ENCODE results near the gene KRTAP9-7.
"Not testable (repeated sequence)": the region's sequence is repeated elsewhere in the genome, so short reads cannot be mapped to it uniquely, and the experiment has no call there.

KRTAP9-7 gene, protein sequence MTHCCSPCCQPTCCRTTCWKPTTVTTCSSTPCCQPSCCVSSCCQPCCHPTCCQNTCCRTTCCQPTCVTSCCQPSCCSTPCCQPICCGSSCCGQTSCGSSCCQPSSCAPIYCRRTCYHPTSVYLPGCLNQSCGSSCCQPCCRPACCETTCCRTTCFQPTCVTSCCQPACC

DNA sequence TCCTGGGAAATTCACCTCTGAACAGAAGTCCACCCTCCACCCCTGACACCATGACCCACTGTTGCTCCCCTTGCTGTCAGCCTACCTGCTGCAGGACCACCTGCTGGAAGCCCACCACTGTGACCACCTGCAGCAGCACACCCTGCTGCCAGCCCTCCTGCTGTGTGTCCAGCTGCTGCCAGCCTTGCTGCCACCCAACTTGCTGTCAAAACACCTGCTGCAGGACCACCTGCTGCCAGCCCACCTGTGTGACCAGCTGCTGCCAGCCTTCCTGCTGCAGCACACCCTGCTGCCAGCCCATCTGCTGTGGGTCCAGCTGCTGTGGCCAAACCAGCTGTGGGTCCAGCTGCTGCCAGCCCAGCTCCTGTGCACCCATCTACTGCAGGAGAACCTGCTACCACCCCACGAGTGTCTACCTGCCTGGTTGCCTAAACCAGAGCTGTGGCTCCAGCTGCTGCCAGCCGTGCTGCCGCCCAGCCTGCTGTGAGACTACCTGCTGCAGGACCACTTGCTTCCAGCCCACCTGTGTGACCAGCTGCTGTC, at the start of gene KRTAP9-7:
TSS of gene KRTAP9-7 (plus strand) at position 51 of the 543 bp plus-strand sequence. CDS start at position 51, 0 bp downstream.
- DNase-seq (ENCODE audit: low read depth): not testable (repeated sequence)

DNA sequence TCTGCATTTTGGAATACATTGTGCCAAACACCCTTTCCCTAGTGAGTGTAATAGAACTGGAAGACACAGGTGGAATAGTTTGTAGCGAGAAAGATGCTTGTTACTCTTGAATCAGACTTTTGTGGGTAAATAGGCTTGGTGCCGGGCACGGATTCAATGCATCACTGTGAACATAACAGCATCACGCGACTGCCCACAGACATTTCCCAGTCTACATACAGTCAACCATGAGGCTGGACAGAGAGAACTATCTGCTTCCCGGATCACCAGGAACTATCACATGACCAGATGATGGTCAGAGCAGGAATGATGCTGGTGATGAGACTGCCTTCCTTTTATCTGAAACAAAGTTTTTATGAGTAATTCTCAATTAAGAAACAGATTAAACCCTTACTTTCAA, 49.4 kb upstream of the KRTAP9-7 start:
- DNase-seq (ENCODE audit: low read depth): no peak

DNA sequence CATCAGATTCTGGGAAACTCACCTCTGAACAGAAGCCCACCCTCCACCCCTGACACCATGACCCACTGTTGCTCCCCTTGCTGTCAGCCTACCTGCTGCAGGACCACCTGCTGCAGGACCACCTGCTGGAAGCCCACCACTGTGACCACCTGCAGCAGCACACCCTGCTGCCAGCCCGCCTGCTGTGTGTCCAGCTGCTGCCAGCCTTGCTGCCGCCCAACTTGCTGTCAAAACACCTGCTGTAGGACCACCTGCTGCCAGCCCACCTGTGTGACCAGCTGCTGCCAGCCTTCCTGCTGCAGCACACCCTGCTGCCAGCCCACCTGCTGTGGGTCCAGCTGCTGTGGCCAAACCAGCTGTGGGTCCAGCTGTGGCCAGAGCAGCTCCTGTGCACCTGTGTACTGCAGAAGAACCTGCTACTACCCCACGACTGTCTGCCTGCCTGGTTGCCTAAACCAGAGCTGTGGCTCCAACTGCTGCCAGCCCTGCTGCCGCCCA, 48.9 kb upstream of the KRTAP9-7 start, which contains the start of gene KRTAP9-2:
TSS of gene KRTAP9-2 (plus strand) at position 51 of the 498 bp plus-strand sequence. CDS start at position 58, 7 bp downstream.
- not testable (repeated sequence) for DNase-seq (ENCODE audit: low read depth)

DNA sequence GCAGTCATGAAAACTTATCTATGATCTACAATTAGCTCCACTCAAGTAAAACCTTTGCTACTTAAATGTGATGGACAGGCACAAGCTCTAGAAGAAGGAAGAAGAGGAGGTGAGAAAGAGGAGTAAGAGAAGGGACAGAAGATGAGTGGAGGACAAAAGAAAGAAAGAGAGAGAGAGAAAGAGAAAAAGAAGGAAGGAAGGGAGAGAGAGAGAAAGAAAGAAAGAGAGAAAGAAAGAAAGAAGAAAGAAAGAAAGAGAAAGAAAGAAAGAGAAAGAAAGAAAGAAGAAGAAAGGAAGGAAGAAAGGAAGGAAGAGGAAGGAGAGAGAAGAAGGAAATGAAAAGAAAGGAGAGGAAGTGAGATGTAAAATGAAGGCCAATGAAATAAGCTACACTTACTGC, 45.4 kb upstream of the KRTAP9-7 start:
- no peak for DNase-seq (ENCODE audit: low read depth)

DNA sequence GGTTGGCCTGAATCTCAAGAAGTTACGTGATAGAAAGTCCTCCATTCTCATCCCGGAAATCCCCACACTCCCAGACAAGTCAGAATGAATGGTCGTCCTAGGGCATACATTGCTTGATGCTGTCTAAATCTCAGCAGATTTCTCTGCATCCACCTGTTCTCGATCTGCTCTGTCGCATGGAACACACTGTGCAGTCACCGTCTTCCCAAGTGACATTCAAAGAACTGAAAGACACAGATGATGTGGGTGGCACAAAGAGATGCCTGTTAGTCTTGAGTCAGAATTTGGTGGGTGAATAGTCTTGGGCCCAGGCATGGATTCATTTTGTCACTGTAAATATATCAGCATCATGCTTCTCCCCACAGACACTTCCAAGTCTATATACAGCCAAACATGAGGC, 43.8 kb upstream of the KRTAP9-7 start:
- DNase-seq (ENCODE audit: low read depth): no peak

DNA sequence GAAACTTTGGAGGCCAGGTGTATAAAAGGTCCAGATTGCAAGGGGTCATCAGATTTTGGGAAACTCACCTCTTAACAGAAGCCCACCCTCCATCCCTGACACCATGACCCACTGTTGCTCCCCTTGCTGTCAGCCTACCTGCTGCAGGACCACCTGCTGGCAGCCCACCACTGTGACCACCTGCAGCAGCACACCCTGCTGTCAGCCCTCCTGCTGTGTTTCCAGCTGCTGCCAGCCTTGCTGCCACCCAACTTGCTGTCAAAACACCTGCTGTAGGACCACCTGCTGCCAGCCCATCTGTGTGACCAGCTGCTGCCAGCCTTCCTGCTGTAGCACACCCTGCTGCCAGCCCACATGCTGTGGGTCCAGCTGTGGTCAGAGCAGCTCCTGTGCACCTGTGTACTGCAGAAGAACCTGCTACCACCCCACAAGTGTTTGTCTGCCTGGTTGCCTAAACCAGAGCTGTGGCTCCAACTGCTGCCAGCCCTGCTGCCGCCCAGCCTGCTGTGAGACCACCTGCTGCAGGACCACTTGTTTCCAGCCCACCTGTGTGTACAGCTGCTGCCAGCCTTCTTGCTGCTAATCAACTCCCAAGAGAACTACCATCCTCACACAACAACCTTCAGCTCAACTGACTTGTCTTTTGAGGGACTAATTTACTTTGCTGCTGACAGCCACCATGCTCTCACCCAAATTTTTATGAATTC, 42.9 kb upstream of the KRTAP9-7 start, which contains the start of gene KRTAP9-3:
TSS of gene KRTAP9-3 (plus strand) at position 51 of the 707 bp plus-strand sequence. CDS start at position 104, 53 bp downstream.
- DNase-seq (ENCODE audit: low read depth): not testable (repeated sequence)

DNA sequence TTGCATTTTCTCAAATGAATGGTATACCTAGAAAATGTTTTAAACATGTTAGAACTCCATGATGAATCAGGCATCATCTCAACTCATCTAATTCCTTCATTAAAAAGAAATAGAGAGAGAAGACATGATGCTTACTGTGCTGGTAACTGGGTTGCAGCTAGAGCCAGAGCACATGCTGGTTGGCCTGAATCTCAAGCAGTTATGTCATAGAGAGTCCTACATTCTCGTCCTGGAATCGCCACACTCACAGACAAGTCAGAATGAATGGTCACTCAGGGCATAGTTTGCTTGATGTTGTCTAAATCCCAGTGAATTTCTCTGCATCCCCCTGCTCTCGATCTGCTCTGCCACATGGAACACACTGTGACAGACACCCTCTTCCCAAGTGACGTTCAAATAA, 38.4 kb upstream of the KRTAP9-7 start:
- DNase-seq (ENCODE audit: low read depth): not testable (repeated sequence)

DNA sequence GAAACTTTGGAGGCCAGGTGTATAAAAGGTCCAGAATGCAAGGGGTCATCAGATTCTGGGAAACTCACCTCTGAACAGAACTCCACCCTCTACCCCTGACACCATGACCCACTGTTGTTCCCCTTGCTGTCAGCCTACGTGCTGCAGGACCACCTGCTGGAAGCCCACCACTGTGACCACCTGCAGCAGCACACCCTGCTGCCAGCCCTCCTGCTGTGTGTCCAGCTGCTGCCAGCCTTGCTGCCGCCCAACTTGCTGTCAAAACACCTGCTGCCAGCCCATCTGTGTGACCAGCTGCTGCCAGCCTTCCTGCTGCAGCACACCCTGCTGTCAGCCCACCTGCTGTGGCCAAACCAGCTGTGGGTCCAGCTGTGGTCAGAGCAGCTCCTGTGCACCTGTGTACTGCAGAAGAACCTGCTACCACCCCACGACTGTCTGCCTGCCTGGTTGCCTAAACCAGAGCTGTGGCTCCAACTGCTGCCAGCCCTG, 37.5 kb upstream of the KRTAP9-7 start, which contains the start of gene KRTAP9-8:
TSS of gene KRTAP9-8 (plus strand) at position 51 of the 489 bp plus-strand sequence. CDS start at position 104, 53 bp downstream.
- DNase-seq (ENCODE audit: low read depth): not testable (repeated sequence)

DNA sequence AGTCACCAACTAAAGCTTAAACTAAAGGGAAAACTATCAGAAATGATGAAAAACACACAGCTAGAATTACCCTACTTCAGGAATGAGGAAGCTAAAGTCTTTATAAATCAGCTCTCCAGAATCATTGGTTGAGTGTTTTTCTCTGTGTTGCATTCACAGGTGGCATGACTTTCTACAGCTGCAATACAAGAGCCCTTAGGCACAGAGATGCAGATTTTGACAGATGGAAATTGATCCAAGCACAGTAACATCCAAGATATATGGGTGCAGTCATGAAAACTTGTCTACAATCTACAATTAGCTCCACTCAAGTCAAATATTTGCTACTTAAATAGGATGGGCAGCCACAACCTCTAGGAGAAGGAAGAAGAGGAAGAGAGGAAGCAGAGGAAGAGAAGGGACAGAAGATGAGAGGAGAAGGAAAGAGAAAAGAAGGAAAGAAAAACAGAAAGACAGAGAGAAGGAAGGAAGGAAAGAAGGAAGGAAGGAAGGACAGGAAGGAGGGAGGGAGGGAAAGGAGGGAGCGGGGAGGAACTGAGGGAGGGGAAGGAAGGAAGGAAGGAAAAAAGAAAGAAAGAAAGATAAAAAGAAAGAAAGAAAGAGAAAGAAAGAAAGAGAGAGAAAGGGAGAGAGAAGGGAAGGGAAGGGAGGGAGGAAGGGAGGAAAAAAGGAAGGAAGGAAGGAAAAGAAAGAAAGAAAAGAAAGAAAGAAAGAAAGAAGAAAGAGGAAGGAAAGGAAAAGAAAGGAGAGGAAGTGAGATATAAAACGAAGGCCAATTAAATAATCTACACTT, 28.3 kb upstream of the KRTAP9-7 start:
- not testable (repeated sequence) for DNase-seq (ENCODE audit: low read depth)

DNA sequence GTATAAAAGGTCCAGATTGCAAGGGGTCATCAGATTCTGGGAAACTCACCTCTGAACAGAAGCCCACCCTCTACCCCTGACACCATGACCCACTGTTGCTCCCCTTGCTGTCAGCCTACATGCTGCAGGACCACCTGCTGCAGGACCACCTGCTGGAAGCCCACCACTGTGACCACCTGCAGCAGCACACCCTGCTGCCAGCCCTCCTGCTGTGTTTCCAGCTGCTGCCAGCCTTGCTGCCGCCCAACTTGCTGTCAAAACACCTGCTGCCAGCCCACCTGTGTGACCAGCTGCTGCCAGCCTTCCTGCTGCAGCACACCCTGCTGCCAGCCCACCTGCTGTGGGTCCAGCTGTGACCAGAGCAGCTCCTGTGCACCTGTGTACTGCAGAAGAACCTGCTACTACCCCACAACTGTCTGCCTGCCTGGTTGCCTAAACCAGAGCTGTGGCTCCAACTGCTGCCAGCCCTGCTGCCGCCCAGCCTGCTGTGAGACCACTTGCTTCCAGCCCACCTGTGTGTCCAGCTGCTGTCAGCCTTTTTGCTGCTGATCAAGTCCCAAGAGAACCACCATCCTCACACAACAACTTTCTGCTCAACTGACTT, 25.8 kb upstream of the KRTAP9-7 start, which contains the start of gene KRTAP9-4:
TSS of gene KRTAP9-4 (plus strand) at position 51 of the 604 bp plus-strand sequence. CDS start at position 85, 34 bp downstream.
- DNase-seq (ENCODE audit: low read depth): not testable (repeated sequence)

DNA sequence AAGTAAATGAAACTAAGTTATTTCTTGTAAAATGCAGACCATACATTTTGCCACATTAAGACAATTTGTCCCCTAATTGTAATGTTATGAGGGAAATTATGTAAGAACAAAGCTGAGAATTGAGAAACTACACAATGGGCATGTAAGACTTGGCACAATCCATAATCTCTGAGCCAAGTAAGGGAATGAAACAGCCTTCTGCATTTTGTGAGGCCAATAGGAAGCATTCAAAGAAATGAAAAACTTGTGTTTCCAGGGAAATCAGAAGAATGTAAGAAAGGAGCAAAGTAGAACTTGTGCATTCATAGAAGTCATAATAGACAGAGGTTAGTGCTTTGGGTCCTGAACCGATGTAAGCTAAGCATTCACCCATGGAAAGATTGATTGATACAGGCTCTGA, 24.2 kb upstream of the KRTAP9-7 start:
- peak; percentile 55 for DNase-seq (ENCODE audit: low read depth)

DNA sequence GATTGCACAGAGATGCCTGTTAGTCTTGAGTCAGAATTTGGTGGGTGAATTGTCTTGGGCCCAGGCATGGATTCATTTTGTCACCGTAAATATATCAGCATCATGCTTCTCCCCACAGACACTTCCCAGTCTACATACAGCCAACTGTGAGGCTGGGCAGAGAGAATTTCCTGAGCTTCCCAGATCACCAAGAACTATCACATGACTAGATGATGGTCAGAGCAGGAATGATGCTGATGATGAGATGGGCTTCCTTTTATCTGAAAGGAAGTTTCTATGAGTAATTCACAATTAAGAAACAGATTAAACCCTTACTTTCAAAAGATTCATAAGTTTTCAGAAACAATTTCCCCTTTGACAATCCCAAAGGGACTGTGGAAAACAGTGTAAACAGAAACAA, 20.6 kb upstream of the KRTAP9-7 start:
- no peak for DNase-seq (ENCODE audit: low read depth)

DNA sequence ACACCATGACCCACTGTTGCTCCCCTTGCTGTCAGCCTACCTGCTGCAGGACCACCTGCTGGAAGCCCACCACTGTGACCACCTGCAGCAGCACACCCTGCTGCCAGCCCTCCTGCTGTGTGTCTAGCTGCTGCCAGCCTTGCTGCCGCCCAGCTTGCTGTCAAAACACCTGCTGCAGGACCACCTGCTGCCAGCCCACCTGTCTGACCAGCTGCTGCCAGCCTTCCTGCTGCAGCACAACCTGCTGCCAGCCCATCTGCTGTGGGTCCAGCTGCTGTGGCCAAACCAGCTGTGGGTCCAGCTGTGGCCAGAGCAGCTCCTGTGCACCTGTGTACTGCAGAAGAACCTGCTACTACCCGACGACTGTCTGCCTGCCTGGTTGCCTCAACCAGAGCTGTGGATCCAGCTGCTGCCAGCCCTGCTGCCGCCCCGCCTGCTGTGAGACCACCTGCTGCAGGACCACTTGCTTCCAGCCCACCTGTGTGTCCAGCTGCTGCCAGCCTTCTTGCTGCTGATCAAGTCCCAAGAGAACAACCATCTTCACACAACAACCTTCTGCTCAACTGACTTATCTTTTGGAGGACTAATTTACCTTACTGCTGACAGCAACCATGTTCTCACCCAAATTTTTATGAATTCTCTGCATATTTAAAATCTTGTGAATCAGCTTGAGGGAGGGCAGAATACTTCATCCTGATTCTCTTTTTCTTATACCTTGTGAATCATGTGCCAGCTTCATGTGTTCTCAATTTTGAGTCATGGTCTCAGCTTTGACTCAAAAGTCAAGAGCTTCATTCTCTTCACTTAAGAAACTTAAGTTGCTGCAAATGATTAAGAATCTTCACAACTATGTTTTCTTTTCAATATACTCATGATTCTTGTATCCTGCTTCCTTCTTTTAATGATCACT, 19.9 kb upstream of the KRTAP9-7 start, which contains the start of gene KRTAP9-9:
TSS of gene KRTAP9-9 (plus strand) at position 4 of the 910 bp plus-strand sequence.
- peak; percentile 9 for DNase-seq (ENCODE audit: low read depth)

DNA sequence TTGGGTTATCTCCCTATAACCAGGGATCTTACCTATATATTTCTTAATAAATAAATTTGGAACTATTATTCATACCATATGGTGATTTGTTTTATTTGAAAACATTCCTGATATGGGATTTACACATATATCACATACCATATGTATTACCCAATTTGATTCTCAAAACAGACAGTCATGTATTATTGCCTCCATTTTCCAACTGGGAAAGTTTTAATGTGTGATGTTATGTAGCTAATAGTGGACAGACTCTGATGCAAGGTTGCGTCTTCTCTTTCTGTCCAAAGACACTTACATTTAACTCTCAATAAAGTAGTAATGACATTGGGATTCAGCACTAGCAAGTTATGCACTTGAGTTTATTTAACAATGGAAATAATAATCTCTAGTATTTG, 19.2 kb upstream of the KRTAP9-7 start:
- peak; percentile 9 for DNase-seq (ENCODE audit: low read depth)

DNA sequence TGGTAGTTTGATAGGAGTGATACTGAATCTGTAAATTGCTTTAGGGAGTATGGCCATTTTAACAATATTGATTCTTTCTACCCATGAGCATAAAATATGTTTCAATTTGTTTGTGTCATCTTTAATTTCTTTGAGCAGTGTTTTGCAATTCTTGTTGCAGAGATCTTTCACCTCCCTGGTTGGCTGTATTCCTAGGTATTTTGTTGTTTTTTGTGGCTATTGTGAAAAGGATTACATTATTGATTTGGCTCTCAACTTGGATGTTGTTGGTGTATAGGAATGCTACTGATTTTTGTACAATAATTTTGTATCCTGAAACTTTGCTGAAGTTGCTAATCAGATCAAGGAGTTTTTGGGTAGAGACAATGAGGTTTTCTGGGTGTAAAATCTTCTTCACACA, 17.1 kb upstream of the KRTAP9-7 start:
- DNase-seq (ENCODE audit: low read depth): peak; percentile 76

DNA sequence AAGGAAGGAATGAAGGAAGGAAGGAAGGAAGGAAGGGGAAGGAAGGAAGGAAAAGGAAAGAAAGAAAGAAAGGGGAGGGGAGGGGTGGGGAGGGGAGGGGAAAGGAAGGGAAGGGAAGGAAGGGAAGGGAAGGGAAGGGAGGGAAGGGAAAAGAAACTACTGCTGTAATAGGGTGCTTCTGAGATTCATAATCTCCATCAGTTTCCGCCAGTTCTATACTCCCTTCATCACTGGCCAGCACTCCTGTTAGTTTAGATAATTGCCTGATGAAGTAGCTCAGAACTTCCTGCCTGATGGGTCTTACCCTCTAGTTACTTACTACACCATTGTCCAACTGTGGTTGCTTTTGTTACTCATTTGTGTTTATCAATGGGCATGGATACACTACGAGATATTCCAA, 12.3 kb upstream of the KRTAP9-7 start:
- DNase-seq (ENCODE audit: low read depth): peak; percentile 0

DNA sequence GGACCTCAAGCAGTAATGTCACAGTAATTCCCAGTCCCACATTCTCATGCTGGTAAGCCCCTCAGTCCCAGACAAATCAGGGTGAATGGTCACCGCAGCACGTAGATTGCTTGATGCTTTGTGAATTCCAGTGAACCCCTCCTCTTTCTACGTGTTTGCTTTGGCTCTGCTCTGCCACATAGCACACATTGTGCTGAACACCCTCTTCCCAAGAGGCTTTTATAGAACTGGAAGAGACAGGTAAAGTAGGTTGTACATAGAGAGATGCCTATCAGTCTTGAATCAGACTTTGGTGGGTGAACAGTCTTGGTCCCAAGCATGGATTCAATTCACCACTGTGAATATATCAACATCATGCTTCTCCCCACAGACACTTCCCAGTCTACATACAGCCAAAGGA, 10.9 kb upstream of the KRTAP9-7 start:
- peak; percentile 0 for DNase-seq (ENCODE audit: low read depth)

DNA sequence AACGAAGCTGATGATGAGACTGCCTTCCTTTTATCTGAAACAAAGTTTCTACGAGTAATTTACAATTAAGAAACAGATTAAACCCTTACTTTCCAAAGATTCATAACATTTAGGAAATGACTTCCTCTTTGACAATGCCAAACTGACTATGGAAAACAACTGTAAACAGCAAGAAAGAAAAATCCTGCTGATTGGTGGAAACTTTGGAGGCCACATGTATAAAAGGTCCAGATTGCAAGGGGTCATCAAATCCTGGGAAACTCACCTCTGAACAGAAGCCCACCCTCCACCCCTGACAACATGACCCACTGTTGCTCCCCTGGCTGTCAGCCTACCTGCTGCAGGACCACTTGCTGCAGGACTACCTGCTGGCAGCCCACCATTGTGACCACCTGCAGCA, 10.4 kb upstream of the KRTAP9-7 start, which contains the start of gene KRTAP9-6:
TSS of gene KRTAP9-6 (plus strand) at position 301 of the 400 bp plus-strand sequence. CDS start at position 301, 0 bp downstream.
- peak; percentile 0 for DNase-seq (ENCODE audit: low read depth)

DNA sequence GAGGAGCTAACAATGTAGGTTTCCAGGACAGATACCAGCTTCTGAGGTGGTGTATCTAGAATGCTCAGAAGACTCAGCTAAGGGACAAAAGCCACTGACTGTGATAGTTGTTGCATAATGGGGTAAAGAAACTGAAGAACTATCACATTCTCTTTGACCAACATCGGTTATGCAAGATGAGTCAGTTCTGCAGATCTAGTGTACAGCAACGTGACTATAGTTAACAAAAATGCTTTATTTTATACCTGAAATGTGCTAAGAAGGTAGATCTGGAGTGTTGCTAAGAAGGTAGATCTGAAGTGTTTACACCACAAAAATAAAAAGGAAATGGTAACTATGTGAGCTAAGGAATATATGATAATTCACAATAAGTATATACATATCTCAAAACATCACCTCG, 7.8 kb upstream of the KRTAP9-7 start:
- no peak for DNase-seq (ENCODE audit: low read depth)

DNA sequence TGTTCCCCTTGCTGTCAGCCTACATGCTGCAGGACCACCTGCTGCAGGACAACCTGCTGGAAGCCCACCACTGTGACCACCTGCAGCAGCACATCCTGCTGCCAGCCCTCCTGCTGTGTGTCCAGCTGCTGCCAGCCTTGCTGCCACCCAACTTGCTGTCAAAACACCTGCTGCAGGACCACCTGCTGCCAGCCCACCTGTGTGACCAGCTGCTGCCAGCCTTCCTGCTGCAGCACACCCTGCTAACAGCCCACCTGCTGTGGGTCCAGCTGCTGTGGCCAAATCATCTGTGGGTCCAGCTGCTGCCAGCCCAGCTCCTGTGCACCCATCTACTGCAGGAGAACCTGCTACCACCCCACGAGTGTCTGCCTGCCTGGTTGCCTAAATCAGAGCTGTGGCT, 4.2 kb upstream of the KRTAP9-7 start:
- DNase-seq (ENCODE audit: low read depth): not testable (repeated sequence)

Measured in fibroblast of gingiva (primary cell).